ENCODE data around the gene SLC2A9. TPM values are rescaled to one million over a fixed set of nuclear protein-coding genes. Genes with fewer than 3 reads are reported as not detected.

Gene SLC2A9
- total RNA-seq, 2 donors from 2014 or later, result 9.1 to 17.5 TPM

GRCh38 chr4:9820343-9820742 lies 201.0 kb downstream of the SLC2A9 start:
- no peak for TF ChIP-seq CTCF (IDR thresholded peaks at IDR 0.05)
- Histone ChIP-seq H3K27me3 (replicated peaks; ENCODE audit: insufficient read depth) (no peaks in the 10 kb centered on the region), H3K27ac (no peak overlapping the region), H3K9me3 (no peaks in the 10 kb centered on the region), H3K36me3 (no peaks in the 10 kb centered on the region), H3K4me3 (no peak overlapping the region), H3K4me1 (ENCODE audit: control insufficient read depth in 1 of 2, low read depth in 2 of 2) (no peaks in the 10 kb centered on the region)
- DNase-seq (ENCODE audit: low spot score) (no peak), ATAC-seq (ENCODE audit: insufficient number of reproducible peaks, low FRiP score, low read depth) (no peak)

- Histone ChIP-seq H3K36me3 (no peaks in the 10 kb centered on the region), H3K4me3 (no peak overlapping the region), H3K4me1 (ENCODE audit: control insufficient read depth in 1 of 2, low read depth in 2 of 2) (peaks cover 0 to 7% of the 10 kb centered on the region in 2 donors), H3K27me3 (replicated peaks; ENCODE audit: insufficient read depth) (no peaks in the 10 kb centered on the region), H3K9me3 (no peaks in the 10 kb centered on the region), H3K27ac (no peak overlapping the region)
- TF ChIP-seq CTCF (IDR thresholded peaks at IDR 0.05), result no peak
- DNase-seq (ENCODE audit: low spot score) (no peak), ATAC-seq (ENCODE audit: insufficient number of reproducible peaks, low FRiP score, low read depth) (no peak)
Measured at GRCh38 chr4:9816285-9816684, 205.0 kb downstream of the SLC2A9 start.

- no peak overlapping the region for H3K27ac ChIP-seq
- no peaks in the 10 kb centered on the region for H3K9me3 ChIP-seq
- DNase-seq (ENCODE audit: low spot score) (no peak), ATAC-seq (ENCODE audit: insufficient number of reproducible peaks, low FRiP score, low read depth) (no peak)
- peaks cover 0 to 7% of the 10 kb centered on the region in 2 donors for H3K4me1 ChIP-seq (ENCODE audit: control insufficient read depth in 1 of 2, low read depth in 2 of 2)
- no peaks in the 10 kb centered on the region for H3K27me3 ChIP-seq (replicated peaks; ENCODE audit: insufficient read depth)
- no peak for TF ChIP-seq CTCF (IDR thresholded peaks at IDR 0.05)
- no peaks in the 10 kb centered on the region for H3K36me3 ChIP-seq
- no peak overlapping the region for H3K4me3 ChIP-seq
Measured at GRCh38 chr4:9812501-9813340, 208.6 kb downstream of the SLC2A9 start.

GRCh38 chr4:9811806-9812205 lies 209.5 kb downstream of the SLC2A9 start:
- H3K36me3 ChIP-seq, result no peaks in the 10 kb centered on the region
- no peaks in the 10 kb centered on the region for H3K27me3 ChIP-seq (replicated peaks; ENCODE audit: insufficient read depth)
- DNase-seq (ENCODE audit: low spot score) (no peak), ATAC-seq (ENCODE audit: insufficient number of reproducible peaks, low FRiP score, low read depth) (no peak)
- H3K9me3 ChIP-seq, result no peaks in the 10 kb centered on the region
- no peak overlapping the region for H3K27ac ChIP-seq
- H3K4me3 ChIP-seq, result no peak overlapping the region
- no peak for TF ChIP-seq CTCF (IDR thresholded peaks at IDR 0.05)
- H3K4me1 ChIP-seq (ENCODE audit: control insufficient read depth in 1 of 2, low read depth in 2 of 2), result peaks cover 0 to 7% of the 10 kb centered on the region in 2 donors

GRCh38 chr4:9808077-9808476 lies 213.2 kb downstream of the SLC2A9 start:
- TF ChIP-seq CTCF (IDR thresholded peaks at IDR 0.05), result no peak
- no peaks in the 10 kb centered on the region for H3K9me3 ChIP-seq

More at GRCh38 chr4:9808077-9808476, 213.2 kb downstream of the SLC2A9 start:
- Histone ChIP-seq H3K27ac (no peak overlapping the region), H3K4me3 (no peak overlapping the region), H3K36me3 (no peaks in the 10 kb centered on the region), H3K27me3 (replicated peaks; ENCODE audit: insufficient read depth) (no peaks in the 10 kb centered on the region), H3K4me1 (ENCODE audit: control insufficient read depth in 1 of 2, low read depth in 2 of 2) (peaks cover 0 to 5% of the 10 kb centered on the region in 2 donors)
- ATAC-seq (ENCODE audit: insufficient number of reproducible peaks, low FRiP score, low read depth) (no peak), DNase-seq (ENCODE audit: low spot score) (no peak)

Data from thoracic aorta (tissue), 2 donors.